GM18511 (cell line): ENCODE measurements around the gene BLM.

Source experiments
- ATAC-seq: cut with Tn5 transposase; IDR thresholded peaks from one replicate; pipeline ENCODE4 v1.9.1; 2021; ENCODE audit warnings: mild to moderate bottlenecking, moderate library complexity; ENCODE audit not compliant: unreplicated experiment

BLM gene

GRCh38 chr15:90691369-90691768, 25.8 kb upstream of the BLM start:
- ATAC-seq: no peak

DNA sequence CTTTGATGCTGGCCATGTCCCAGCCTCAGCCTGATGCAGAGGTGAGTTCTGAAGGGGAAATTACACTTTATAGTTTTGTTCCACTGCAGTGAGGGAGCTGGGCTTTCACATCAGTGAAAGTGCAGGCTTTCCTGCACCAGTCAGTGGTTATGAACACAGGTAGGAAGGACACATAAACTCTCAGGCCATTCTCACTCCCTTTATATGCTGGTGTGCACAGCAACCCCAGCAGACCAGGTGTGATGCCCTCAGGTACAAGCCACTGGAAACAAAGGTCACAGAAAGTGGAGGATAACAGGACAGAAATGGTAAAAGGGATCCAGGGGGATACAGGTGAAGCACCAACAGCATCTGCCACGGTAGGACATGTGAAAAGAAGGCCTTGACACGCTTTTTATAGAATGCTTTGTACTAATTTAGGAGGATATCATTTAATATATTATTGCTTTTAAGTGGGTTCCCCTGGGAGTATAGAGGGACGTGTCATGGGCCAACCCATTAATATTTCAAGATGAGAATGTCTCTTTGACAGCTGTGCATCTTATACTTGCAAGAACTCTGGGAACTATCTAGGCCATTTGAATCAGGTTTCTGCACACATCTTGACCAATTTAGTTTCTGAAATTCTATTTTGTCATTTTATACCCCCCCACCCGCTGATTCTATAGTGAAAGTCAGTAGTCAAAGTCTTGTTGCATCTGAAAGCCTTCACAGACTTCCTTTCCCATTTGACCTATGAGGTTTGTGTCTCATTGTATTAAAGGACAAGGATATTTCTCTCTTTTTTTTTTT, 25.0 kb upstream of the BLM start:
- peak; percentile 78 for ATAC-seq

- no peak for ATAC-seq
Measured at GRCh38 chr15:90694987-90695386, 22.2 kb upstream of the BLM start.

GRCh38 chr15:90697175-90697574, 20.0 kb upstream of the BLM start:
- no peak for ATAC-seq

DNA sequence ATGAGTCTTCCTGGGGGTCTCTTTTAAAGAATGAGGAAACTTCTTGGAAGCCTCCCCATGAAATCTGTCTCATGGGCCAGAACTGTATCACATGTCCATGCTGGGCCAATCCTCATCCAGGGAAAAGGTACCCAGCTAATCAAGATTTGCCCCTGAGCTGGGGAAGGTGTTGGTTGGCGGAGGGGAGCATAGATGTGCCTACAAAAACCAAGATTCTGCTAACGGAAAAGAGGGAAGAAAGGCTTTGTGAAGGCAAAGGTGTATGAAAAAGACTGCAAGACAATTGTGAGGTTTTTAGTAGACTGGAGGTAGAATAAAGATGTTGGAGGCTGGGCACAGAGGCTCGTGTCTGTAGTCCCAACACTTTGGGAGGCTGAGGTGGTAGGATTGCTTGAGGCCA, 18.5 kb upstream of the BLM start:
- no peak for ATAC-seq

GRCh38 chr15:90701048-90701447, 16.1 kb upstream of the BLM start:
- ATAC-seq: no peak

GRCh38 chr15:90701880-90702630, 15.1 kb upstream of the BLM start:
- ATAC-seq: no peak

- ATAC-seq: no peak
Measured at GRCh38 chr15:90703455-90703854, 13.7 kb upstream of the BLM start.

DNA sequence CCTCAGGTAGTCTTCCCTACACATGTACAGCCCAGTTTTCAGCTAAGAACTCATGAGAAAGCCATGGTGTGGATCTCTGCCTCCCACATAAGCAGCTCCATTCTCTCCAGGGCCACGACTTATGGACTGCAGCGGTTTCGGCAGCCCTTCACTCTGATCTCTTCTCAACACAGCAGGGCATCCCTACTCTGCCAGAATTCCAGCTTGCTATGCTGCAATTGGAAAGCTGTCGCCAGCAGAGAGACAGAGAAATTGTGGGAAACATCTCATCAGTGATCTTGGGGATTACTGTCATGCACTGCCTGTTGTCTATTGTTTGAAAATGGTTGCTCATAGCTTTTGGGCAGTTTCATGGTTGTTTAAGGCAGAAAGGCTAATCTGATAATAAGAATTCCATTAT, 11.9 kb upstream of the BLM start:
- no peak for ATAC-seq

- ATAC-seq: no peak
Measured at GRCh38 chr15:90706394-90707327, 10.5 kb upstream of the BLM start.

DNA sequence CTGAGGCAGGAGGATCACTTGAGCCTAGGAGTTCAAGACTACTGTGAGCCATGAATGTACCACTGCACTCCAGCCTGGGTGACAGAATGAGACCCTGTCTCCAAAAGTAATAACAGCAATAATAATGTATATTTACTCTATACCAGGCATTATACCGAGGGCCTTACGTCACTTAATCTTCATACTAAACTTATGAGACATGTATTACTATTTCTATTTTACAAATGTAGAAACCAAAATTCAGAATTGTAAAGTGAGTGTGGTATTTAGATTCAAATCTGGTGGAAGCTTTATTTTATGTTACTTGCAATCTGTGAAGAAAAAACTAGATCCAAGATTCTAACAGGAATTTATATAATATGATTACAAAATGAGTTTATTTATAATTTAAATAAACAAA, 9.7 kb upstream of the BLM start:
- ATAC-seq: no peak

GRCh38 chr15:90708516-90708915, 8.6 kb upstream of the BLM start:
- no peak for ATAC-seq

DNA sequence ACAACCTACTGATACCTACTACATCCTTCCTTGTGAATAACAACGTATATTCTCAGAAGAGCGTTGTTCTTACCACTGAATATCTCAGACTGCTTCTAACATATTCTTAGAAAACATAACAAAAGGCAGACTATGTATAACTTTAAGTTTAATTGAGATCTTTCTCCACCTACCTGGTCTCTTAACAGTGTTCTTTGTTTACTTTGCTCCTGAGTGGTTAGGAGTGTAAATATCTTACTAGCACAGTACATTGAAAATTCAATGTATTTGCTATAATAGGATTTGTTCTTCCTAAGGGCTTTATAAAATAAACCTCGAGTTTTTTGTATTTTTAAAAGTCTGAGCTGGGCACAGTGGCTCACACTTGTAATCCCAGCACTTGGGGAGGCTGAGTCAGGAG, 7.9 kb upstream of the BLM start:
- ATAC-seq: no peak

- ATAC-seq: no peak
Measured at GRCh38 chr15:90710436-90711027, 6.6 kb upstream of the BLM start.

GRCh38 chr15:90711418-90711824, 5.7 kb upstream of the BLM start:
- ATAC-seq: no peak

- ATAC-seq: no peak
Measured at GRCh38 chr15:90711842-90712241, 5.3 kb upstream of the BLM start.

- ATAC-seq: no peak
Measured at GRCh38 chr15:90713081-90713480, 4.1 kb upstream of the BLM start.

GRCh38 chr15:90716317-90716975, 700 bp upstream of the BLM start:
- ATAC-seq: no peak

DNA sequence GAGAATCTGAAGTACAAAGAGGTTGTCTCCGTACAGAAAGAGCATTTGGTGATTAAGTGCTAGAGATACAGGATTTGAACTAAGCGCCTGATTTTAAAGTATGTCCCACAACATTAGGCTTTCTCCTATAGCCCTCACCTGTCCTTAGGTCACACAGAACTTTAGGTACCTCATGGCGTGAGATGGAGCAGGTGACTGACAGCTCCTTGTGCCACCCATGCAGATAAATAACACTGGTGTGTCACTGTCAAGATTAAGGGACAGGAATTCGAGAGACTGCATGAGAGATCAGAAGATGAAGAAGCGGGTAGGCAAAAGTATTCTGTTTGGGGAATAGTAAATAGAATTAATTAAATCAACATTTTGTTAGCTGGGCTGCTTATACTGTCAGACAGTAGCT, 1.1 kb downstream of the BLM start:
- no peak for ATAC-seq

GRCh38 chr15:90720131-90720530, 3.0 kb downstream of the BLM start:
- no peak for ATAC-seq
